ENCODE measurements around the gene OTUB2. TPM values are rescaled to one million over a fixed set of nuclear protein-coding genes. Genes with fewer than 3 reads are reported as not detected.

OTUB2 gene
- total RNA-seq, 2 donors from 2014 or later, result 6.3 to 6.7 TPM

DNA sequence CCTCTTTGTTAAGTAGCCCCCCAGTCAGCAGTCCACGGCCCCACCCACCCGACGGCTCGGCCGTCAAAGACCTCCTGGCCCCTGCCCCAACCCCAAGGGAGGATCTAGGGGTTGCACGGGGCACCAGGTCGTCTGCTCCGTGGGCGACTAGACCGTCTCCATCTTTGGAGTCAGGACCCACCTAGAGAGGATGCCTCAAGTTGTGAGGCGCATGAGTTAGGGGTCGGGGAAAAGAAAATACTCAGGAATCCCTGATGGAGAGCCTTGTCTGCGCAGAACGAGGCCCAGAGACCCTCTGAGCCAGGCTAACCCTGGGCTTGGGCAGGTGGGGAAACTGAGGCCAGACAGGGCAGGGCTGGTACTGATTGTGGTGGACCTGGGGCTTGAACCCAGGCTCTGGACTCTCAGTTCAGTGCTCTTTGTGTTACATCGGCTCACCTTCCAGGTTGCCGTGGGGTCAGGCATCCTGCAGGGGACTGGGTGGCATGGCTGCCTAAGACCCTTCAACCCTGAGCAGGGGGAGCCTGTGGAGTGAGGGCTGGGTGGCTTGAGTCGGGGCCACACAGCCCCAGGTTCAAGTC lies 839 bp downstream of the OTUB2 start:
- WGBS, 2 experiments (ENCODE audit: insufficient coverage in 1 of 2, insufficient read length in 1 of 2), result 57 to 64% methylated on average over 12 to 17 of the region's 17 CpGs
- TF ChIP-seq, protein P1, sequence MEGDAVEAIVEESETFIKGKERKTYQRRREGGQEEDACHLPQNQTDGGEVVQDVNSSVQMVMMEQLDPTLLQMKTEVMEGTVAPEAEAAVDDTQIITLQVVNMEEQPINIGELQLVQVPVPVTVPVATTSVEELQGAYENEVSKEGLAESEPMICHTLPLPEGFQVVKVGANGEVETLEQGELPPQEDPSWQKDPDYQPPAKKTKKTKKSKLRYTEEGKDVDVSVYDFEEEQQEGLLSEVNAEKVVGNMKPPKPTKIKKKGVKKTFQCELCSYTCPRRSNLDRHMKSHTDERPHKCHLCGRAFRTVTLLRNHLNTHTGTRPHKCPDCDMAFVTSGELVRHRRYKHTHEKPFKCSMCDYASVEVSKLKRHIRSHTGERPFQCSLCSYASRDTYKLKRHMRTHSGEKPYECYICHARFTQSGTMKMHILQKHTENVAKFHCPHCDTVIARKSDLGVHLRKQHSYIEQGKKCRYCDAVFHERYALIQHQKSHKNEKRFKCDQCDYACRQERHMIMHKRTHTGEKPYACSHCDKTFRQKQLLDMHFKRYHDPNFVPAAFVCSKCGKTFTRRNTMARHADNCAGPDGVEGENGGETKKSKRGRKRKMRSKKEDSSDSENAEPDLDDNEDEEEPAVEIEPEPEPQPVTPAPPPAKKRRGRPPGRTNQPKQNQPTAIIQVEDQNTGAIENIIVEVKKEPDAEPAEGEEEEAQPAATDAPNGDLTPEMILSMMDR (conservative IDR thresholded peaks at IDR 0.05), result no peak
- no peaks in the 10 kb centered on the region for H3K9me3 ChIP-seq (ENCODE audit: control insufficient read depth, low read length)
- no peak overlapping the region for H3K27ac Mint-ChIP-seq
- H3K9ac ChIP-seq (ENCODE audit: extremely low read depth, low read length, poor library complexity, severe bottlenecking), result no peak overlapping the region
- H3K27me3 ChIP-seq (ENCODE audit: control insufficient read depth, insufficient read depth, low read length, poor library complexity, severe bottlenecking), result no peaks in the 10 kb centered on the region
- H3K4me3 Mint-ChIP-seq, result peak overlapping the region; percentile 60
- H3K9me3 Mint-ChIP-seq, result no peaks in the 10 kb centered on the region
- no peaks in the 10 kb centered on the region for H3K27me3 Mint-ChIP-seq (ENCODE audit: insufficient read depth)
- no peaks in the 10 kb centered on the region for H3K36me3 Mint-ChIP-seq (ENCODE audit: low read depth)
- no peak overlapping the region for H3K27ac ChIP-seq (ENCODE audit: low read depth, low read length)
- DNase-seq, result no peak
- peaks cover 18% of the 10 kb centered on the region for H3K4me1 Mint-ChIP-seq
- peaks cover 8% of the 10 kb centered on the region for H3K4me1 ChIP-seq (ENCODE audit: control insufficient read depth, insufficient read depth, low read length)
- H3K36me3 ChIP-seq (ENCODE audit: control insufficient read depth, insufficient read depth, low read length), result no peaks in the 10 kb centered on the region
- H3K4me3 ChIP-seq (ENCODE audit: low read length), result peak overlapping the region; percentile 73

DNA sequence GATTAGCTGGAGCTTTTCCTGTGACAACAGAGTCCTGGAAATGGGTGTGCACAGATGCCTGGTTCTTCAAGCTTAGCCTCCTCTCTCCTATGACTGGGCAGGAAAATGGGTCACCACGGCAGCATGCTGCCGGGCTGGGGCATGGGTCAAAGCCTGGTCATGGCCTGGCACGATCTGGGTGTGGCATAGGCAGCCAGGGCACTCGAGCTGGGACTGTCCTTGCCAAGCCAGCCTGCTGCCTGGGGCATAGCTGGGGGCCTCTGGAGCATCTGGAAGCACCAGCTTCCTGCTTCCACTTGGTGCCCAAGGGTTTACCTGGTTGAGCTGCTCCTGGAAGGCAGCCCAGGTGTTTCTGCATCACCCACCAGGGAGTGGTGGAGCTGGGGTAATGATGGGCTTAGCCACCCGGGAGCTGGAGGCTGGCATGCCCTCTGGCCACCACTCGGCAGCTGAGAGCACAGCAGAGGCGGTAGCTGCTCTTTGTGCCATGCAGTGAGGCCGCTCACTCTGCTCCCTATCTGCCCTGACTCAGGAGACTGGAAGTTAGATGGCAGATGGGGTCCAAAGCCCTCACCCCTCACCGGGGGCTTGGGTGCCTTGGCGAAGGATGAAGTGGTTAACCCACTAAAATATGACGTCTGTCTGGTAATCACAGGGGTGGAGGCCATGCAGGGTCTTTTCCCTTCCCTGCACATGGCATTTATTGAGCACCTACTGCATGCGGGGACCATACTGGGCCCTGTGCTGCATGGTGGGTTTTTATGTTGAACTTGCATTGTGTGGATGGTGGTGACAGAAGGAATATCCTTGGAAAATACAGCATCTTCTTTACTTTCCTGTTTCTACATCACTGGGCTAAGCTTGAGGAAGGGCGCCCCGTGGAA lies 1.7 kb downstream of the OTUB2 start:
- no peak for DNase-seq
- Mint-ChIP-seq H3K9me3 (no peaks in the 10 kb centered on the region), H3K27me3 (ENCODE audit: insufficient read depth) (no peaks in the 10 kb centered on the region), H3K27ac (no peak overlapping the region), H3K36me3 (ENCODE audit: low read depth) (no peaks in the 10 kb centered on the region), H3K4me1 (peaks cover 10% of the 10 kb centered on the region), H3K4me3 (peak overlapping the region; percentile 60)
- H3K4me1 ChIP-seq (ENCODE audit: control insufficient read depth, insufficient read depth, low read length), result peaks cover 2% of the 10 kb centered on the region
- no peaks in the 10 kb centered on the region for H3K9me3 ChIP-seq (ENCODE audit: control insufficient read depth, low read length)
- 93% methylated on average over 11 to 14 of the region's 14 CpGs for WGBS, 2 experiments (ENCODE audit: insufficient coverage in 1 of 2, insufficient read length in 1 of 2)
- H3K9ac ChIP-seq (ENCODE audit: extremely low read depth, low read length, poor library complexity, severe bottlenecking), result no peak overlapping the region
- TF ChIP-seq, protein P1 (conservative IDR thresholded peaks at IDR 0.05), result no peak
- no peak overlapping the region for H3K27ac ChIP-seq (ENCODE audit: low read depth, low read length)
- no peaks in the 10 kb centered on the region for H3K27me3 ChIP-seq (ENCODE audit: control insufficient read depth, insufficient read depth, low read length, poor library complexity, severe bottlenecking)
- H3K36me3 ChIP-seq (ENCODE audit: control insufficient read depth, insufficient read depth, low read length), result no peaks in the 10 kb centered on the region
- no peak overlapping the region for H3K4me3 ChIP-seq (ENCODE audit: low read length)

DNA sequence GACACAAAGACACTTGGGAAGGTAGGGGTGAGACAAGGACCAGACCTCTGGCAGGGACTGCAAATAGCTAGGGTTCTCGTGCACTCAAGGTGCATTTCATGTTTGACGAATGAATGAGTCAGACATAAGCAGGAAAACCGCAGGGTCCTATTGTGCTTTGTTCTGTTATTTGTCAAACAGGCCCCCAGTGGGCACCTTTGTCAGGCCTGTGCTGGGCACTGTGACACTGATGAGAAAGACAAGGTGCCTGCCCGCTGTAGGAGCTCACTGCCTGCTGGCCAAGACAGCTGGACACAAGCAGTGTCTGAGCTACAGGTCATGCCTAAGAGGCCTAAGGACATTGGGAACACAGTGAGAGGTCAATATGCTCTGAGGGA lies 2.3 kb downstream of the OTUB2 start:
- Mint-ChIP-seq H3K36me3 (ENCODE audit: low read depth) (no peaks in the 10 kb centered on the region), H3K4me1 (peaks cover 7% of the 10 kb centered on the region), H3K4me3 (peak overlapping the region; percentile 60), H3K27me3 (ENCODE audit: insufficient read depth) (no peaks in the 10 kb centered on the region), H3K9me3 (no peaks in the 10 kb centered on the region), H3K27ac (no peak overlapping the region)
- Histone ChIP-seq H3K9ac (ENCODE audit: extremely low read depth, low read length, poor library complexity, severe bottlenecking) (no peak overlapping the region), H3K27ac (ENCODE audit: low read depth, low read length) (no peak overlapping the region), H3K4me3 (ENCODE audit: low read length) (no peak overlapping the region), H3K27me3 (ENCODE audit: control insufficient read depth, insufficient read depth, low read length, poor library complexity, severe bottlenecking) (no peaks in the 10 kb centered on the region), H3K4me1 (ENCODE audit: control insufficient read depth, insufficient read depth, low read length) (no peaks in the 10 kb centered on the region), H3K9me3 (ENCODE audit: control insufficient read depth, low read length) (no peaks in the 10 kb centered on the region), H3K36me3 (ENCODE audit: control insufficient read depth, insufficient read depth, low read length) (no peaks in the 10 kb centered on the region)
- TF ChIP-seq, protein P1 (conservative IDR thresholded peaks at IDR 0.05), result no peak
- DNase-seq, result no peak
- 84% methylated on average over 3 to 4 of the region's 4 CpGs for WGBS, 2 experiments (ENCODE audit: insufficient coverage in 1 of 2, insufficient read length in 1 of 2)

All from endodermal cell (in vitro differentiated cells).